HG02870 (cell line): ENCODE results near the gene TMEFF2.

Experiments used
- ATAC-seq: cut with Tn5 transposase; IDR thresholded peaks from one replicate; pipeline ENCODE4 v1.9.1; 2021; ENCODE audit warnings: mild to moderate bottlenecking, moderate library complexity; ENCODE audit not compliant: unreplicated experiment

Gene TMEFF2

DNA sequence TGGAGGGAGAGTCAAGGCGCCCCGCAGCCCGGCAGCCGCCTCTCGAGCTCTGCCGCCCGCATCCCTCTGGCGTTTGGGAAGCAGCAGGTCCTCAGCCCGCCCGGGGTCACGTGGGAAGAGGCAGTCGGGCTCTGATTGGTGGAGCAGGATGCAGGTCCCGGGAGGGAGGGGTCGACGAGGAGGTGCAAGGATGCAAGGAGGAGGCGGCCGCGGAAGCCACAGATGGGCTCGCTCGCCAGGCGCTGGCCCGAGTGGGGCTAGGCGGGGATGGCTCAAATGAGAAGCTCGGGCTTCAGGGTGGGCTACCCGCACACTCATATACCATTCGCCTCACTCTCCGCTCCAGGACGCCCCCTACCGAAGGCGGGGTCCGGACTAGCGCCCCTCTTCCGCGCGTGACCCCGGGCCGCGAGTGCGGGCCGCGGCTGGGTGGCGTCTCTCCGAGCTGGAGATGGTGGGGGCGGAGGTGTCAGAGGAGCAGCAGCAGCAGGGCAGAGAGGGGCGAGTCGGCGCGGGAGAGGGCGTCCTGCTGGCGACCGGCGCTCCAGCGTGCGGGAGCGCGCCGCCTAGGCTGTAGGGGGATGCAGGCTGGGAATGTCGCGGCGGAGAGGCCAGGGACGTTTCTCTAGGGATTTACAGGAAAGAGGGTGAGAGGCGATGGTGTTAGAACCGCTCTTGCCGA lies at the start of gene TMEFF2:
Gene TMEFF2 (minus strand): TSS at position 68 of the 682 bp plus-strand sequence. CDS start 409 bp downstream, outside the sequence.
- ATAC-seq: peak; percentile 79

DNA sequence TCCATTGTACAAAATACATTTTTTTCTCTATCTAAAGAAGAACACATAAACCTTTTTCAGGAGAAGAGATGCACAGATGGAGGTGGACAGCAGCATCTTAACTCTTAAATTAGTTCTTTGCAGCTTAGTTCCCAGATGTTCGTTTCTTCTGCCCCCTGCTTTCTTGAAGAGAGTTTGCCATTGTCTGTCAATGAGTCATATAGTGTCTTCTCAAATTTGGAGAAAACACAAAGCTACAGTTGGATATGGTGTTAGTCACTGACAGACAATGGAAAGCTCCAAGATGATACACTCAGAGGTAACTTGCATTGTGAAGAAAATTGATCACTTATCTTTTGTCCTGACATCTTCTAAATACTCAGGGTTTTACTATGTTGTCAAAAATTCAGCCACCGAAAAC lies 48.8 kb upstream of the TMEFF2 start:
- ATAC-seq: no peak

GRCh38 chr2:192236136-192236535 lies 41.4 kb upstream of the TMEFF2 start:
- no peak for ATAC-seq

GRCh38 chr2:192230889-192231453 lies 36.2 kb upstream of the TMEFF2 start:
- ATAC-seq: no peak

GRCh38 chr2:192228685-192229084 lies 34.0 kb upstream of the TMEFF2 start:
- ATAC-seq: no peak

DNA sequence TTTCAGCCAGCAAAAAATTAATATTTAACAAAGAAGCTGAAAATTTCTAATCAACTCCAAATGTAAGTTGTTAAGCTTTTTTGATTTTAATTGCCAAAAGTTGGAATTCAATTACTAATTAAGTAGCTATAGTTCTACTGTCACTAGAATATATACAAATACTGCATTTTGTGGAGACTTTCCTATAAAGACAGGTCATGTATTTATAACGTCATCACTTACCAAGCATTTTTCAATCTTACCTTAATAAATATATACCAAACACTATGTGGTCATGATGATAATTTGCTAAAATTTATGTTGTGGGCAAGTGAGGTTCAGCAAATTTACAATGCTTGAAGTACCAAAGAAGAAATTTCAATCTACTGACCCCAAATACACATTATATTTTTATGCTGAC lies 24.2 kb upstream of the TMEFF2 start:
- ATAC-seq: no peak

- ATAC-seq: no peak
Measured at GRCh38 chr2:192218377-192218776, 23.6 kb upstream of the TMEFF2 start.

GRCh38 chr2:192216336-192216735 lies 21.6 kb upstream of the TMEFF2 start:
- ATAC-seq: no peak

GRCh38 chr2:192215096-192215877 lies 20.6 kb upstream of the TMEFF2 start:
- no peak for ATAC-seq

DNA sequence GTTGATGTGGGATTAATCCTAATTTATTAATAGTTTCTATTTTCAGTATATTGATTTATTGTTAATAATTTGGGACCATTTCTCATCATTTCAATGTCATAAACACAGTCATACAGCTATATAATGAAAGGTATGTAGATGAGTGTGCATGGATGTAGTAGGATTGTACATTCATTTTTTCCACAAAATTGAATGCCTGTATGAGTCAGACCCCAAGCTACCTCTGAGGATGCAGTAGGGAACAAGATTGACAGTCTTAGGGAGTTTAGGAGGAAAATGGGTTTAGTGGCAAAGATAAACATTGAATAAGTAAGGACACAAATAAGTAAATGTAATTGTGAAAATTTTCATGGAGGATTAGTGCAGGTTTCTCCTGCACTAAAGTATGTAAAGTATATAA lies 14.1 kb upstream of the TMEFF2 start:
- no peak for ATAC-seq

- ATAC-seq: no peak
Measured at GRCh38 chr2:192206399-192206798, 11.7 kb upstream of the TMEFF2 start.

GRCh38 chr2:192203876-192204275 lies 9.1 kb upstream of the TMEFF2 start:
- no peak for ATAC-seq

DNA sequence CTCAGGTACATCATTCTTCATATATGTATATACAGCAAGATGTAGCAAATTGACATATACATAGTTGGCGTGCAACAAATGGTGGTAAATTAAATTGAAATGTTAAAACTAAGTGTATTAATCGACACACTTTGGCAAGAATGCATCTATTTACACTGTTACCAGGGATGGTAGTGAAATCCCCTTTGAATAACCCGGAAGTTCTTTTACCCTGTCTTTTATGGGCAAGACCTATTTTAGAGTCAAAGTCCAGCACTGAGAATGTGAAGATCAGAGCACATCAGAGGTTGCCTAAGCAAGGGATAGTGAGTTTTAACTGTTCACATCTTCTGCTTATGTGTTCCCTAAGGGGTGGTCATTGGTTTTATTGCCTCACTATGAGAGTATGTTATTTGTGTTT lies 7.6 kb upstream of the TMEFF2 start:
- no peak for ATAC-seq

DNA sequence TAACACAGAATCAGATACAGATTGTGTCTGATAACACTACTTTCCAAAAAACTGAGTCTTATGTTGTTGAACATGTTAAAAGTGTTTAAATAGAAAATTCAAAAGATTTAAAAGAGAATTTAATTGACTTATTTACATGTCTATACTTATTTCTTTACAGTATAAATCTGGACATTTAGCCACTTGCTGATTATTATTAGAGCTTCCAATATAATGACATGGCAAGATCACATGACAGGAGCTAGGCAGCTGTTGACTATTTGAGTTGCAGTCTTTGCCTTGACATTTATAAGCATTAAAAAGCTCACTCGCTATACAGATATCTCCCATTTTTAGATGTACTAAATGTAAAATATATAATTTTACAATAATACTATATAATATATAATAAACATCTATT lies 6.4 kb upstream of the TMEFF2 start:
- no peak for ATAC-seq

DNA sequence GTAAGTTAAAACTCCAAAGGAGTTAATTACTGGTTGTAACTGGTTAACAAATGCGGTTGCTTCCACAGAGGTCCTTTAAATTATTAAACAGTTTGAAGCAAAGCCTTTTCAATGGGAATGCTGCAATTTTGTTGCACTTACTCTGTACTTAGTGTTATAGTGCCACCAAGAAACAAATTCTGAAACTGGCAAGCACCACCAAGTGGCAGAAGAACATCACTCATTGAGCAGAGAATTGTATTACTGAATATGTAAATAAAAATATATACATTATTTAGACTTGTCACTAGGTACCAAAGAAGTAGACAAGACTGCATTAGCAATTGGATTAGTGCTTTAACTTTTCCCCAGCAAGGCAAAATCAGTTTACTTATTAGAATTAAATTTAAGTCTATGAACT lies 2.6 kb upstream of the TMEFF2 start:
- no peak for ATAC-seq

- no peak for ATAC-seq
Measured at GRCh38 chr2:192196421-192197194, 1.9 kb upstream of the TMEFF2 start.

- no peak for ATAC-seq
Measured at GRCh38 chr2:192195548-192196418, 1.1 kb upstream of the TMEFF2 start.

- peak; percentile 20 for ATAC-seq
Measured at GRCh38 chr2:192194265-192194865, 368 bp downstream of the TMEFF2 start.

DNA sequence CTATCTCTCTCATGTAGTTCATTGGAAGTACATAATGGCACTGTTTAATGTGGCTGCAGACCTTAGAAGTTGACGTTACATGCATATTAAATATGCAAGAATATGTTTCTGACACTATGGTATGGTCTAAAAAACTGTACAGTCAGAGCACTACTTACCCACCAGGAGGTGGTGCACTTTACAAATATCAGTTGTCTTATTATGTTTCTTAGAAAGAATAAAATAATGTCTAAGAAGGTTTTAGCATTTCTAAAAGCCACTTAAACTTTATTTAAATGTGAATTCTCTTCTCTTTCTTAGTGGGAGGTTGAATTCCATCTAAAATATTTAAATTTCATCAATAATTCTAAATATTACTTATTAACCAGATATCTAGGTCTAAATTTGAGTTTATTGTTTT lies 4.3 kb downstream of the TMEFF2 start:
- ATAC-seq: no peak

DNA sequence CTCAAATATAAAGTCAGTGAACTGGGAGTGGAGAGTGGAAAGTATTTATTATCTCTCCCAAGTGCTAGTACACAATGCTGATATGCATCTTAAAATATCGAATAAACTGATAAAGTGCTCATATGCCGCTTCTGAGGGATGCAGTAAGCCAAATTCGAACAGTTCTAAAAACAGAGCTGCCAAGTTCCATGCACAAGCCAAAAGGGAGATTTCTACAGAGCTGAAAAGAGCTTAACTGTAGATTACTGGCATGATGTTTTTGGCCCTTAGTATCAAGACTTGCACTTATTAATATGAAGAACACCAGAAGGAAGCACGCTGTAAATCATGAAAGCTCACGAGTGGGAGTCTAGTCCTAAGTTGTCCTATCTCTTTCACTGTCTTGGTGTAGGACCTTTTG lies 7.9 kb downstream of the TMEFF2 start:
- ATAC-seq: no peak
